Left lung (tissue), 10 donors: ENCODE results near the gene ARHGDIA. TPM values are rescaled to one million over a fixed set of nuclear protein-coding genes. Genes with fewer than 3 reads are reported as not detected.

Experiments used
- ATAC-seq: fragments of 200-7000 bp; cut with Tn5 transposase; one replicate; pipeline ENCODE4 v1.9.1; 2020; ENCODE audit warnings: moderate library complexity
- DNase-seq, 4 donors: peaks; one replicate each; pipeline ENCODE4 v3.0.0-alpha.2; 2013 to 2020
- H3K27ac ChIP-seq, 2 donors: fragments of 200-600 bp; sonication (generic) in 1 of 2; one replicate each; pipeline versions ENCODE4 v1.5.0 to v1.8.0; 2020 to 2021
- H3K27me3 ChIP-seq, 2 donors: fragments of 200-600 bp; sonication (generic) in 1 of 2; one replicate each; pipeline versions ENCODE4 v1.5.0 to v1.8.0; 2020 to 2021
- H3K36me3 ChIP-seq, 2 donors: fragments of 200-600 bp; sonication (generic) in 1 of 2; one replicate each; pipeline versions ENCODE4 v1.5.0 to v1.8.0; 2020 to 2021
- H3K4me1 ChIP-seq, 2 donors: fragments of 200-600 bp; one replicate each; pipeline ENCODE4 v1.8.0; 2021
- H3K4me3 ChIP-seq, 2 donors: fragments of 200-600 bp; sonication (generic) in 1 of 2; one replicate each; pipeline versions ENCODE4 v1.5.0 to v1.8.0; 2020 to 2021; ENCODE audit warnings: mild to moderate bottlenecking in 1 of 2
- H3K9me3 ChIP-seq, 2 donors: fragments of 200-600 bp; sonication (generic) in 1 of 2; one replicate each; pipeline versions ENCODE4 v1.5.0 to v1.8.0; 2020 to 2021
- CTCF ChIP-seq, 2 donors: fragments of 200-600 bp; sonication (generic) in 1 of 2; IDR thresholded peaks; one replicate each; pipeline versions ENCODE4 v1.5.0 to v1.8.0; 2021; ENCODE audit warnings: antibody characterized with exemption in 2 of 2
- intact Hi-C, 2 donors: fragments of 100-400 bp; cut with DNase I; formaldehyde crosslinking; loops; one replicate each; pipeline versions ENCODE4 v1.11.2 to v1.14.2; 2022
- polyA plus RNA-seq, 6 donors: library from polyadenylated mRNA; unstranded; fragments of 120-200 nt; gene quantifications; one replicate each; pipeline ENCODE4 v1.2.1, GENCODE V29; 2013; ENCODE audit not compliant: insufficient read length in 6 of 6
- total RNA-seq, 2 donors: library from RNA; stranded (reverse); fragmentation: NEBNext Ultra II Directional; extraction: Animal tissue kit (Norgen Biotek cat#: 25700); gene quantifications; one replicate each; pipeline ENCODE4 v1.2.1, GENCODE V29; 2021
- donor health status: DM: no; HTN: yes; CAD: no.
- donor health status: DM: no; HTN: no; CAD: no.

The ARHGDIA gene
- total and polyA plus RNA-seq, 8 donors = 139 to 481 (median 194) TPM

- H3K4me3 ChIP-seq = no peak overlapping the region
- H3K4me1 ChIP-seq = peaks cover 20 to 55% of the 10 kb centered on the region in 2 donors
- H3K36me3 ChIP-seq = peaks cover 0 to 61% of the 10 kb centered on the region in 2 donors
- intact Hi-C loops = no loop called here
- no peaks in the 10 kb centered on the region for H3K9me3 ChIP-seq
- no peak overlapping the region for H3K27ac ChIP-seq
- DNase-seq (no peak), ATAC-seq (no peak)
- no peak for TF ChIP-seq CTCF (IDR thresholded peaks at IDR 0.05)
- H3K27me3 ChIP-seq = no peaks in the 10 kb centered on the region
Observed at GRCh38 chr17:81912441-81913309, 41.5 kb upstream of the ARHGDIA start.

GRCh38 chr17:81911969-81912368, 40.8 kb upstream of the ARHGDIA start:
- intact Hi-C loops = no loop called here

GRCh38 chr17:81911277-81911961, 40.3 kb upstream of the ARHGDIA start, which contains the start of gene PCYT2:
Gene PCYT2, minus strand, starts transcription at chr17:81911399. Its CDS starts 44 bp downstream, at chr17:81911355.
- intact Hi-C loops = no loop called here

More at GRCh38 chr17:81911969-81912368, 40.8 kb upstream of the ARHGDIA start:
- no peak for TF ChIP-seq CTCF (IDR thresholded peaks at IDR 0.05)
- Histone ChIP-seq H3K27ac (peak overlapping the region in 1 of 2 donors; percentile 48), H3K4me3 (no peak overlapping the region), H3K27me3 (no peaks in the 10 kb centered on the region), H3K36me3 (peaks cover 0 to 68% of the 10 kb centered on the region in 2 donors), H3K4me1 (peaks cover 18 to 49% of the 10 kb centered on the region in 2 donors), H3K9me3 (no peaks in the 10 kb centered on the region)
- no peak for DNase-seq
- no peak for ATAC-seq

GRCh38 chr17:81910840-81911276, 39.7 kb upstream of the ARHGDIA start:
- Histone ChIP-seq H3K9me3 (no peaks in the 10 kb centered on the region), H3K4me1 (peaks cover 10 to 37% of the 10 kb centered on the region in 2 donors), H3K27me3 (no peaks in the 10 kb centered on the region), H3K4me3 (peak overlapping the region; percentile 73 to 81), H3K36me3 (peaks cover 0 to 77% of the 10 kb centered on the region in 2 donors), H3K27ac (peak overlapping the region in 1 of 2 donors; percentile 53)
- no peak for TF ChIP-seq CTCF (IDR thresholded peaks at IDR 0.05)
- ATAC-seq (peak; percentile 1), DNase-seq (no peak)
- intact Hi-C loops = no loop called here

More at GRCh38 chr17:81911277-81911961, 40.3 kb upstream of the ARHGDIA start, which contains the start of gene PCYT2:
- Histone ChIP-seq H3K9me3 (no peaks in the 10 kb centered on the region), H3K27me3 (no peaks in the 10 kb centered on the region), H3K36me3 (peaks cover 0 to 73% of the 10 kb centered on the region in 2 donors), H3K27ac (peak within 1 kb of the TSS in 1 of 2 donors; percentile 53), H3K4me3 (peak within 1 kb of the TSS; percentile 73 to 81), H3K4me1 (peaks cover 12 to 43% of the 10 kb centered on the region in 2 donors)
- ATAC-seq (peak; percentile 97), DNase-seq (peak; percentile 76 to 93 (median 93))
- no peak for TF ChIP-seq CTCF (IDR thresholded peaks at IDR 0.05)
